HFFc6 (cell line): ENCODE measurements around the gene POU3F3. TPM values are rescaled to one million over a fixed set of nuclear protein-coding genes. Genes with fewer than 3 reads are reported as not detected.

Experiments used
- DNase-seq: peaks from one replicate; pipeline ENCODE4 v3.0.0-alpha.2; 2018
- H3K27ac Mint-ChIP-seq: 2 replicates; pipeline ENCODE4 v1.8.0; 2020; ENCODE audit warnings: mild to moderate bottlenecking, mixed read lengths
- H3K27me3 Mint-ChIP-seq: 2 replicates; pipeline ENCODE4 v1.8.0; 2021; ENCODE audit warnings: mild to moderate bottlenecking, moderate library complexity, mixed read lengths; ENCODE audit not compliant: insufficient read depth
- H3K36me3 Mint-ChIP-seq: 2 replicates; pipeline ENCODE4 v1.8.0; 2021; ENCODE audit warnings: low read depth, mixed read lengths
- H3K4me1 Mint-ChIP-seq: 2 replicates; pipeline ENCODE4 v1.8.0; 2020; ENCODE audit warnings: low read depth, mixed read lengths
- H3K4me3 Mint-ChIP-seq: 2 replicates; pipeline ENCODE4 v1.8.0; 2020; ENCODE audit warnings: mild to moderate bottlenecking, moderate library complexity, mixed read lengths
- H3K9me3 Mint-ChIP-seq: 2 replicates; pipeline ENCODE4 v1.8.0; 2020; ENCODE audit warnings: mild to moderate bottlenecking, mixed read lengths
- total RNA-seq, 6 experiments: library from RNA; stranded (reverse); fragmentation: NEBNext Ultra II Directional; extraction: Animal tissue kit (Norgen Biotek cat#: 25700); gene quantifications; 2 replicates in 1 of 6; 3 replicates in 5 of 6; pipeline ENCODE4 v1.2.3, GENCODE V29; 2021
- TF ChIP-seq, protein P1 (sequence below): fragments of 200-600 bp; sonication (generic); IDR thresholded peaks from 2 replicates; pipeline ENCODE4 v1.5.0; 2021; ENCODE audit warnings: antibody characterized with exemption, mild to moderate bottlenecking

Gene POU3F3
- total RNA-seq, 6 experiments from 2014 or later = not detected

DNA sequence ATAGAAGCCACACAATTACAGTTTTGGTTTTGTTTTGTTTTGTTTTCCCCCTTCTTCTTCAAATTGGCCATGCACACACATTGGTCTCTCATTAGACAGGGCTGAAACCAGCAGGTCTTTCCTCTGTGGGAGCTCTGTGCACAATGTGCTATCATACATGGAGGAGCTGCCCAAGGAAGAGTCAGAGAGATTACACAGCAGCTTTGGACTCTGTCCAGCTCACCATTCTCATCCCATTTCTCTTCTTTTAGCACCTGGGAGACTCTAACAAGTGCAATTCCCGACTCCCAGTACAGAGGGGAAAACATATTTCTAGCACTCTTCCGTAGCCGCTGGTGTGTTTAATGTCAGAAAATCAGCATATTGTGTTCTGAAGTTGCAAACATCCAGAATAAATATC is 29.4 kb downstream of the POU3F3 start:
- H3K9me3 Mint-ChIP-seq = no peaks in the 10 kb centered on the region
- H3K4me3 Mint-ChIP-seq = no peak overlapping the region
- H3K27me3 Mint-ChIP-seq = peaks cover 6% of the 10 kb centered on the region
- H3K27ac Mint-ChIP-seq = no peak overlapping the region
- H3K4me1 Mint-ChIP-seq = no peaks in the 10 kb centered on the region
- H3K36me3 Mint-ChIP-seq = no peaks in the 10 kb centered on the region
- no peak for DNase-seq
- TF ChIP-seq, protein P1, sequence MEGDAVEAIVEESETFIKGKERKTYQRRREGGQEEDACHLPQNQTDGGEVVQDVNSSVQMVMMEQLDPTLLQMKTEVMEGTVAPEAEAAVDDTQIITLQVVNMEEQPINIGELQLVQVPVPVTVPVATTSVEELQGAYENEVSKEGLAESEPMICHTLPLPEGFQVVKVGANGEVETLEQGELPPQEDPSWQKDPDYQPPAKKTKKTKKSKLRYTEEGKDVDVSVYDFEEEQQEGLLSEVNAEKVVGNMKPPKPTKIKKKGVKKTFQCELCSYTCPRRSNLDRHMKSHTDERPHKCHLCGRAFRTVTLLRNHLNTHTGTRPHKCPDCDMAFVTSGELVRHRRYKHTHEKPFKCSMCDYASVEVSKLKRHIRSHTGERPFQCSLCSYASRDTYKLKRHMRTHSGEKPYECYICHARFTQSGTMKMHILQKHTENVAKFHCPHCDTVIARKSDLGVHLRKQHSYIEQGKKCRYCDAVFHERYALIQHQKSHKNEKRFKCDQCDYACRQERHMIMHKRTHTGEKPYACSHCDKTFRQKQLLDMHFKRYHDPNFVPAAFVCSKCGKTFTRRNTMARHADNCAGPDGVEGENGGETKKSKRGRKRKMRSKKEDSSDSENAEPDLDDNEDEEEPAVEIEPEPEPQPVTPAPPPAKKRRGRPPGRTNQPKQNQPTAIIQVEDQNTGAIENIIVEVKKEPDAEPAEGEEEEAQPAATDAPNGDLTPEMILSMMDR = no peak

DNA sequence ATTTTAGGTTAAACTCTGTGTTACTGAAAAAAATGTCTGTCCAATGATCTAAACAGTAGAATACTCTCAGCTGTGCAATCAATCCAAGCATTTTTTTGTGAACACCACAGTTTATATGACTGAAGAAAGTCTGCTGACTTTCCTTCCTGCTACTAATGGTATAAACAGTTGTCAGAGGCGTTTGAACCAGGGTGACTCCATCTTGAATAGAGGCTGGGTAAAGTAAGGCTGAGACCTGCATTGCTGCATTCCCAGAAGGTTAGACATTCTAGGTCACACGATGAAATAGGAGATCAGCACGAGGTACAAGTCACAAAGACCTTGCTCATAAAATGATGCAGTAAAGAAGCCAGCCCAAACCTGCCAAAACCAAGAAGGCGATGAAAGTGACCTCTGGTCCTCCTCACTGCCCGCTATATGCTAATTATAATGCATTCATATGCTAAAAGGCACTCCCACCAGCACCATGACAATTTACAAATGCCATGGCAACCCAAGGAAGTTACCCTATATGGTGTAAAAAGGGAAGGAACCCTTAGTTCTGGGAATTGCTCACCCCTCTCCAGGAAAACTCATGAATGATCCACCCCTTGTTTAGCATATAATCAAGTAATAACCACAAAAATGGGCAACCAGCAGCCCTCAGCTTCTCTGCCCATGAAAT is 31.3 kb downstream of the POU3F3 start:
- DNase-seq = no peak
- H3K27me3 Mint-ChIP-seq = peaks cover 6% of the 10 kb centered on the region; the same call in 1 of the 2 replicates
- H3K36me3 Mint-ChIP-seq = no peaks in the 10 kb centered on the region
- H3K27ac Mint-ChIP-seq = no peak overlapping the region
- no peak overlapping the region for H3K4me3 Mint-ChIP-seq
- no peaks in the 10 kb centered on the region for H3K9me3 Mint-ChIP-seq
- TF ChIP-seq, protein P1 = no peak
- H3K4me1 Mint-ChIP-seq = no peaks in the 10 kb centered on the region

DNA sequence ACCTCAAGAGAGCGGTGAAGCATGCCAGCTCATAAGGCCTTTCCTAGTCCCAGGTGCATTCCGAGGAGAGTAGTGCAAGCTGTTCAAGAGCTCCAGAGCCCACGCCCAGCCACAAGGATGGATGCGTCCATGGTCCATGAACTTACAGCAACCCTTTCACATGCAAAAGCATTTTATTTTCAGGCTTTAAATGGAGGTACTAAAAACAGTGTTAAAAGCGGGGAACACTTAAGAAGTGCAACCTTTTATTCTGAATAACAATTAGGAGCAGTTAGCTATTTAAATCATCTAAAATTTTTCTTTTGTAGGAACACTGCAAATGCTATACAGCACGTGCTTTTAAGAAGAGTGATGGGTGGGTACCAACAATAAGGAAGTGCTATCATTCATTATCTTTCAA is 33.8 kb downstream of the POU3F3 start:
- no peak for DNase-seq

DNA sequence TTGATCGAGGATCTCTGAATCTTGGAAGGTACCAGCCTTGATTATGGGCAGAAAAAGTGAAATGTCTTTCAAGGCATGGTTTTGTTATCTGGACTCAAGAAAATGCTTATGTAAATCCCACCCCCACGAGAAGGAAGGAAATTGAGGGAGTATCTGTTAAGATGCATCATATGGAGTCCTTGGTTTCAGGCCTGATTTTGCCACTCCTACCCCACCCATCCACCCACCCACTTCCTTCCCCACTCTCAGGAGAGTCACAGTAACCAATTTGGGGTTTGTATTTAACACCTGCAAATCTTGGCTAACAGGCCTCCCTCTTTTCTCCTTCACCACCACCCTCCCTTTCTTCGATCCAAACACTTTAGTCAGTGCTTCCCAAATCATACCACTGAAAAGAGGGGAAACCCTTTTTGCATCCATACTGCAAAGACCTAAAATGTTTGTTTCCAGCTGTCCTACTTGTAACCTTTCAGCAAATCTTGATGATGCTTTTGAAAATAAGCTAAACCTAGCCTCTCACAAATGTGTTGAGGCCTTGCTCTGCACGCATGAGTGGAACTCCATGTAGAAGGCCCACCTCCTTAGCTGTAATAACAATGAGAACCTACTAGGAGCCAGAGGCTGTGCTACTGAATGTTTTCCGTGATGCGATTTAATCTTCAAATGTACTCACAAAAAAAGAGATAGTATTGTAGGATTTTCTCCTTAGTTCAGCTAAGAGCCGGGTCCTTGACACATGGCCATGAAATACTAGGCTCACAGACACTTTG is 34.8 kb downstream of the POU3F3 start:
- no peak overlapping the region for H3K27ac Mint-ChIP-seq
- H3K4me3 Mint-ChIP-seq = no peak overlapping the region
- H3K9me3 Mint-ChIP-seq = no peaks in the 10 kb centered on the region
- H3K27me3 Mint-ChIP-seq = 0 out of 2 replicates have a peak, but pooled peaks cover 2% of the 10 kb centered on the region
- H3K4me1 Mint-ChIP-seq = no peaks in the 10 kb centered on the region
- no peaks in the 10 kb centered on the region for H3K36me3 Mint-ChIP-seq
- no peak for DNase-seq
- TF ChIP-seq, protein P1 = no peak

More for the DNA sequence above, 33.8 kb downstream of the POU3F3 start:
- H3K4me1 Mint-ChIP-seq = no peaks in the 10 kb centered on the region
- H3K9me3 Mint-ChIP-seq = no peaks in the 10 kb centered on the region
- no peak overlapping the region for H3K27ac Mint-ChIP-seq
- TF ChIP-seq, protein P1 = no peak
- peaks cover 6% of the 10 kb centered on the region; the same call in 1 of the 2 replicates for H3K27me3 Mint-ChIP-seq
- H3K4me3 Mint-ChIP-seq = no peak overlapping the region
- H3K36me3 Mint-ChIP-seq = no peaks in the 10 kb centered on the region

DNA sequence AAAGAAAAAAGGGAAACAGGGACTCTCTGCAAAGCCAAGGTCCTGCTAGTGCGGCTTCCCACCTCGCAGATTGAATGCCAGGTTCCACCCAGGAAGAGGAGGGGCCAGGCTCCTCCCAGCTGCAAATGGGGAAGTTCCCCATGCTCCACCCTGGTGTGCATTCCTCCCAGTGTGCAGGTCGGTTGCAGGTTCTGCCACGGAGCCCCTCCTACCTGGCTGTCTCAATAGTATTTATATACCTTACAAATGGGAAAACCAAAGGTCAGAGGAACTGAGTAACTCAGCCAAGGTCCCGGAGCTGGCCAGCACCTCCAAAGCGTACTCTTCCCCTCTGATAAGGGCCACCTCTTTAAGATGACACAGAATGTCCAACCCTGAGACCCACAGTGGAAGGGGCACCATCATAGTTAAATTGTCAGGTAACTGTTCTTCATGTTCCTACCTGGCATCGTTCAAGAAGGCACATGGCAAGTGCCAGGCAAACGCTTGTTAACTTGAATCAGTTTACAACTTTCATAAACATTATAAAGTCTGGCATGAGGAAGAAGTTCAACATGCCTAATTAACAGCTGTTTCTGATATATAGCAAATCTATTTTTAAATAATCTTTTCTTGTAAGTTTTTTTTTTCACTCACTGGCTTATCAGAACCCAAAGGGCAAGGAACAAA is 35.5 kb downstream of the POU3F3 start:
- no peaks in the 10 kb centered on the region for H3K36me3 Mint-ChIP-seq
- no peak overlapping the region for H3K27ac Mint-ChIP-seq
- TF ChIP-seq, protein P1 = no peak
- no peak overlapping the region for H3K4me3 Mint-ChIP-seq
- no peaks in the 10 kb centered on the region for H3K4me1 Mint-ChIP-seq
- no peaks in the 10 kb centered on the region for H3K27me3 Mint-ChIP-seq
- DNase-seq = no peak
- peaks cover 5% of the 10 kb centered on the region; the same call in 1 of the 2 replicates for H3K9me3 Mint-ChIP-seq
